H9 (cell line): Measurements from ENCODE around the gene FUS. TPM values are rescaled to one million over a fixed set of nuclear protein-coding genes. Genes with fewer than 3 reads are reported as not detected.
A peak's percentile ranks its signal among the peaks of the same experiment; 100 is the strongest.

Experiments used
- DNase-seq: peaks from one replicate; pipeline ENCODE4 v3.0.0-alpha.2; 2017
- H2AFZ ChIP-seq: one replicate; pipeline ENCODE4 v1.6.1; 2013; ENCODE audit warnings: mild to moderate bottlenecking, low read length, control low read depth, moderate library complexity
- H2AK5ac ChIP-seq: 2 replicates; pipeline ENCODE4 v1.6.1; 2013; ENCODE audit warnings: low read length, control low read depth, mixed read lengths; ENCODE audit not compliant: insufficient read length
- H2BK120ac ChIP-seq: one replicate; pipeline ENCODE4 v1.6.1; 2013; ENCODE audit warnings: low read depth, mild to moderate bottlenecking, low read length, control low read depth, inconsistent platforms; ENCODE audit not compliant: poor library complexity, severe bottlenecking
- H2BK12ac ChIP-seq: 2 replicates; pipeline ENCODE4 v1.6.1; 2013; ENCODE audit warnings: low read length, control low read depth, mixed read lengths, low read depth; ENCODE audit not compliant: insufficient read length
- H2BK15ac ChIP-seq: 2 replicates; pipeline ENCODE4 v1.6.1; 2013; ENCODE audit warnings: low read depth, low read length, control low read depth
- H2BK20ac ChIP-seq: one replicate; pipeline ENCODE4 v1.6.1; 2013; ENCODE audit warnings: low read depth, mild to moderate bottlenecking, low read length, control low read depth, inconsistent platforms; ENCODE audit not compliant: poor library complexity, severe bottlenecking
- H2BK5ac ChIP-seq: 2 replicates; pipeline ENCODE4 v1.6.1; 2013; ENCODE audit warnings: low read length, control low read depth, mixed read lengths; ENCODE audit not compliant: insufficient read length
- H3K14ac ChIP-seq: 2 replicates; pipeline ENCODE4 v1.6.1; 2013; ENCODE audit warnings: low read length, control low read depth; ENCODE audit not compliant: insufficient read depth
- H3K18ac ChIP-seq: 2 replicates; pipeline ENCODE4 v1.6.1; 2013; ENCODE audit warnings: low read depth, mild to moderate bottlenecking, mixed read lengths, low read length, control low read depth; ENCODE audit not compliant: insufficient read length
- H3K23ac ChIP-seq: 2 replicates; pipeline ENCODE4 v1.6.1; 2013; ENCODE audit warnings: low read length, control low read depth, mixed read lengths, low read depth; ENCODE audit not compliant: insufficient read length
- H3K23me2 ChIP-seq: 2 replicates; pipeline ENCODE4 v1.6.1; 2013; ENCODE audit warnings: low read depth, mild to moderate bottlenecking, mixed read lengths, low read length, control low read depth; ENCODE audit not compliant: insufficient read length, poor library complexity, severe bottlenecking
- H3K27ac ChIP-seq: 2 replicates; pipeline ENCODE4 v1.5.1; 2013; ENCODE audit warnings: low read length, control low read depth, mixed read lengths, low read depth; ENCODE audit not compliant: insufficient read length
- H3K27me3 ChIP-seq: 2 replicates; pipeline ENCODE4 v1.6.1; 2013; ENCODE audit warnings: low read length, control low read depth, inconsistent platforms; ENCODE audit not compliant: insufficient read depth
- H3K4ac ChIP-seq: 2 replicates; pipeline ENCODE4 v1.6.1; 2013; ENCODE audit warnings: low read depth, mild to moderate bottlenecking, control low read depth, inconsistent platforms, low read length, moderate library complexity
- H3K4me1 ChIP-seq: 2 replicates; pipeline ENCODE4 v1.6.1; 2013; ENCODE audit warnings: low read length, control low read depth, inconsistent platforms; ENCODE audit not compliant: insufficient read depth
- H3K4me2 ChIP-seq: 2 replicates; pipeline ENCODE4 v1.6.1; 2013; ENCODE audit warnings: low read length, control low read depth, mixed read lengths; ENCODE audit not compliant: insufficient read length, insufficient read depth
- H3K56ac ChIP-seq: 2 replicates; pipeline ENCODE4 v1.6.1; 2013; ENCODE audit warnings: low read depth, mild to moderate bottlenecking, mixed read lengths, low read length, control low read depth; ENCODE audit not compliant: insufficient read length
- H3K79me1 ChIP-seq: 2 replicates; pipeline ENCODE4 v1.6.1; 2013; ENCODE audit warnings: low read depth, mild to moderate bottlenecking, moderate library complexity, low read length, control low read depth, inconsistent platforms; ENCODE audit not compliant: insufficient read depth, poor library complexity, severe bottlenecking
- H3K79me2 ChIP-seq: 2 replicates; pipeline ENCODE4 v1.6.1; 2013; ENCODE audit warnings: low read length, control low read depth, inconsistent platforms; ENCODE audit not compliant: insufficient read depth
- H3K9ac ChIP-seq: 2 replicates; pipeline ENCODE4 v1.6.1; 2013; ENCODE audit warnings: low read length, control low read depth, mixed read lengths; ENCODE audit not compliant: insufficient read length; ENCODE audit errors: extremely low read depth
- H3K9me3 ChIP-seq: one replicate; pipeline ENCODE4 v1.6.1; 2013; ENCODE audit warnings: low read depth, low read length, inconsistent platforms; ENCODE audit not compliant: control insufficient read depth
- H3T11ph ChIP-seq: one replicate; pipeline ENCODE4 v1.6.1; 2013; ENCODE audit warnings: mild to moderate bottlenecking, low read length, control low read depth, inconsistent platforms
- H4K20me1 ChIP-seq: one replicate; pipeline ENCODE4 v1.6.1; 2013; ENCODE audit not compliant: control insufficient read depth, insufficient read length, insufficient read depth
- H4K5ac ChIP-seq: 2 replicates; pipeline ENCODE4 v1.6.1; 2013; ENCODE audit warnings: low read depth, mild to moderate bottlenecking, mixed read lengths, low read length, control low read depth; ENCODE audit not compliant: insufficient read length
- H4K8ac ChIP-seq: replicated peaks from 2 replicates; pipeline ENCODE4 v1.6.1; 2013; ENCODE audit warnings: low read length, control low read depth, mixed read lengths, low read depth; ENCODE audit not compliant: insufficient read length
- H4K91ac ChIP-seq: 2 replicates; pipeline ENCODE4 v1.6.1; 2013; ENCODE audit warnings: low read depth, mild to moderate bottlenecking, moderate library complexity, mixed read lengths, low read length, control low read depth; ENCODE audit not compliant: insufficient read length
- H3K27ac Mint-ChIP-seq, 3 experiments: 2 replicates in 2 of 3; 3 replicates in 1 of 3; pipeline ENCODE4 v1.8.0; 2020 to 2021; ENCODE audit warnings: mixed read lengths in 3 of 3, mild to moderate bottlenecking in 1 of 3, moderate library complexity in 1 of 3
- H3K27me3 Mint-ChIP-seq: 2 replicates; pipeline ENCODE4 v1.8.0; 2021; ENCODE audit warnings: low read depth, mild to moderate bottlenecking, moderate library complexity, mixed read lengths
- H3K36me3 Mint-ChIP-seq, 3 experiments: 2 replicates in 2 of 3; 3 replicates in 1 of 3; pipeline ENCODE4 v1.8.0; 2020 to 2021; ENCODE audit warnings: low read depth in 3 of 3, mixed read lengths in 3 of 3; ENCODE audit not compliant: insufficient read depth in 1 of 3
- H3K4me1 Mint-ChIP-seq, 2 experiments: 2 replicates each; pipeline ENCODE4 v1.8.0; 2020; ENCODE audit warnings: mixed read lengths in 2 of 2
- H3K4me3 Mint-ChIP-seq, 2 experiments: 2 replicates in 1 of 2; 3 replicates in 1 of 2; pipeline ENCODE4 v1.8.0; 2020 to 2021; ENCODE audit warnings: mild to moderate bottlenecking in 2 of 2, mixed read lengths in 2 of 2, moderate library complexity in 1 of 2
- H3K9me3 Mint-ChIP-seq, 2 experiments: 2 replicates in 1 of 2; 3 replicates in 1 of 2; pipeline ENCODE4 v1.8.0; 2020; ENCODE audit warnings: mild to moderate bottlenecking in 2 of 2, mixed read lengths in 2 of 2, moderate library complexity in 1 of 2
- CTCF ChIP-seq: fragments of 200-600 bp; sonication (generic); conservative IDR thresholded peaks from 3 replicates; pipeline ENCODE4 v1.8.0; 2021; ENCODE audit warnings: antibody characterized with exemption, mild to moderate bottlenecking
- WGBS: extraction: QIAGEN DNeasy Blood & Tissue Kit; methylation state at CpG from one replicate; pipeline ENCODE4 v1.1.7; 2013; ENCODE audit warnings: missing lambda C conversion rate, low lambda C conversion rate, mixed read lengths; ENCODE audit not compliant: insufficient read length; ENCODE audit errors: extremely low coverage; 5-methylcytosine and 5-hydroxymethylcytosine counted together
- total RNA-seq: library from RNA; stranded (reverse); gene quantifications from 2 replicates; pipeline ENCODE4 v1.2.1, GENCODE V29; 2021

Gene FUS
- total RNA-seq, 1 experiment from 2014 or later = 1,034 TPM

- H2BK20ac ChIP-seq = no peak overlapping the region
- peak overlapping the region; percentile 77 for H3K4me2 ChIP-seq
- H3K23me2 ChIP-seq = peaks cover 15% of the 10 kb centered on the region
- H3K14ac ChIP-seq = peak overlapping the region; percentile 80; the same call in 1 of the 2 replicates
- peak; percentile 82 for DNase-seq
- Mint-ChIP-seq H3K4me1 (peaks cover 16 to 20% of the 10 kb centered on the region in 2 experiments), H3K36me3 (peaks cover 3 to 25% (median 10%) of the 10 kb centered on the region in 3 experiments; a peak in 6 of 7 replicates), H3K27me3 (peaks cover 18% of the 10 kb centered on the region), H3K9me3 (no peaks in the 10 kb centered on the region; a peak in 1 of 5 replicates), H3K27ac (peak overlapping the region; percentile 42 to 96 (median 91); a peak in 4 of 7 replicates), H3K4me3 (peak overlapping the region; percentile 80)
- no peak overlapping the region for H4K8ac ChIP-seq
- H3K9me3 ChIP-seq = no peaks in the 10 kb centered on the region
- H3K56ac ChIP-seq = no peak overlapping the region
- no peak overlapping the region for H2BK15ac ChIP-seq
- no peaks in the 10 kb centered on the region for H3K79me1 ChIP-seq
- no peak overlapping the region for H4K91ac ChIP-seq
- H3K4me1 ChIP-seq = no peaks in the 10 kb centered on the region; the same call in 1 of the 2 replicates
- H2BK120ac ChIP-seq = no peak overlapping the region
- H4K20me1 ChIP-seq = no peaks in the 10 kb centered on the region
- no peak overlapping the region for H3K18ac ChIP-seq
- peak overlapping the region; percentile 33 for H3K9ac ChIP-seq
- H3K27me3 ChIP-seq = no peaks in the 10 kb centered on the region
- no peak overlapping the region for H2BK12ac ChIP-seq
- no peaks in the 10 kb centered on the region for H3K79me2 ChIP-seq
- TF ChIP-seq CTCF = no peak
- H2BK5ac ChIP-seq = no peak overlapping the region
- no peak overlapping the region for H3K4ac ChIP-seq
- no CpG with 5 or more reads among the region's 35 CpGs for WGBS
- H3K27ac ChIP-seq = no peak overlapping the region
- H2AFZ ChIP-seq = no peak overlapping the region
- no peak overlapping the region for H2AK5ac ChIP-seq
- no peak overlapping the region for H4K5ac ChIP-seq
- no peak overlapping the region for H3T11ph ChIP-seq
- no peak overlapping the region for H3K23ac ChIP-seq
These were observed 21.9 kb downstream of the FUS start for GRCh38 chr16:31201582-31202413.
